Right forelimb (tissue), 1 donor: ENCODE measurements around the gene ITGB7.
"Not testable (repeated sequence)": the region's sequence is repeated elsewhere in the genome, so short reads cannot be mapped to it uniquely, and the experiment has no call there.

Experiments
- DNase-seq: peaks from one replicate; pipeline ENCODE4 v3.0.0-alpha.2; 2018

ITGB7 gene

DNA sequence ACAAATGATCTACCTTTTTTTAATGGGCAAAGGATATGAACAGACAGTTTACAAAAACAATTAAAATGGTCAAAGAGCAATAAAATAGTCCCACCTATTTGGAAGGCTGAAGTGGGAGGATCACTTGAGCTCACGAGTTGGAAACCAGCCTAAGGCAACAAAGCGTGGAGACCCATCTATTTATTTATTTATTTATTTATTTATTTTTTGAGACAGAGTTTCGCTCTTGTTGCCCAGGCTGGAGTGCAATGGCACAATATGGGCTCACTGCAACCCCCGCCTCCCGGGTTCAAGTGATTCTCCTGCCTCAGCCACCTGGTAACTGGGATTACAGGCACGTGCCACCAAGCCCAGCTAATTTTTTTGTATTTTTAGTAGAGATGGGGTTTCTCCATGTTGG lies 29.6 kb downstream of the ITGB7 start:
- DNase-seq: not testable (repeated sequence)

DNA sequence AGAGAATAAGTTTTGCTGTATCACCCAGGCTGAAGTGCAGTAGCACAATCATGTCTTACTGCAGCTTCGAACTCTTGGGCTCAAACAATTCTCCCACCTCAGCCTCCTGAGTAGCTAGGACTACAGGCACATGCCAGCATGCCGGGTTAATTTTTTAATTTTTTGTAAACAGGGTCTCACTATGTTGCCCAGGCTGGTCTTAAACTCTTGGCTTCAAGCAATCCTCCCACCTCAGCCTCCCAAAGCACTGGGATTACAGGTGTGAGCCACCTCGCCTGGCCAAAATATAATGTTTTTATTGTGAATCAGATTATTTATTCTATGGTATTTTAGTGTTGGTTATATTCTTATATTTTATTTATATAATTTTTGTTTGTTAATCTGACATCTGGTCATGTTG lies 30.3 kb downstream of the ITGB7 start:
- DNase-seq: no peak

DNA sequence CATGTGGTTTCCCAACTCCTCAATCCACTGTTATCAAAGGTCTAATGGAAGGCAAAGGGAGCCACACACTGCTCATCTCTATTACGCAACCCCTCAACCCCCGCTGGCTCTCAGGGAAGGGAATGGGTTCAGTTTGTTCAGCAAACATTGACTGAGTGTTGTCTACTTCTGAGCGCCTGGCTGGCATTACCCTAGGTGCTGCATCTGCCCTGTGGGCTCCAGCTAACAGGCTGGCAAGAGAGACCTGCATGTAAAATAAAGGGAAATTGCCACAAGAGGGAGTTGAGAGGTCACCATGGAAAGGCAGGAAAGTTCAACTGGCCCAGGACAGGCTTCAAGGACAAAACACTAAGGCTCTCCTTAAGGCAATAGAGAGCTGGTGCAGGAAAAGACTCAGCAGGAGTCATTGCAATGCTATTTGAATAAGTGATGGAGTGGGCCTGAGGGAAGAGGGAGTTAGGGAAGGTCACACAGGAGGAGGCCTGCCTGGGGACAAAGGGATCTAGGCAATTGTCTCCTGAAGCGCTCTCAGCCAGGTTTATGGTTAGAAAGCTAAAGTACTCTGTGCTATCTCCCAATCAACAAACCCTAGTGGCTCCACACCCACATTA lies 32.1 kb downstream of the ITGB7 start:
- no peak for DNase-seq

GRCh38 chr12:53173085-53173715 lies 33.9 kb downstream of the ITGB7 start:
- no peak for DNase-seq

GRCh38 chr12:53172352-53172751 lies 34.7 kb downstream of the ITGB7 start:
- no peak for DNase-seq

DNA sequence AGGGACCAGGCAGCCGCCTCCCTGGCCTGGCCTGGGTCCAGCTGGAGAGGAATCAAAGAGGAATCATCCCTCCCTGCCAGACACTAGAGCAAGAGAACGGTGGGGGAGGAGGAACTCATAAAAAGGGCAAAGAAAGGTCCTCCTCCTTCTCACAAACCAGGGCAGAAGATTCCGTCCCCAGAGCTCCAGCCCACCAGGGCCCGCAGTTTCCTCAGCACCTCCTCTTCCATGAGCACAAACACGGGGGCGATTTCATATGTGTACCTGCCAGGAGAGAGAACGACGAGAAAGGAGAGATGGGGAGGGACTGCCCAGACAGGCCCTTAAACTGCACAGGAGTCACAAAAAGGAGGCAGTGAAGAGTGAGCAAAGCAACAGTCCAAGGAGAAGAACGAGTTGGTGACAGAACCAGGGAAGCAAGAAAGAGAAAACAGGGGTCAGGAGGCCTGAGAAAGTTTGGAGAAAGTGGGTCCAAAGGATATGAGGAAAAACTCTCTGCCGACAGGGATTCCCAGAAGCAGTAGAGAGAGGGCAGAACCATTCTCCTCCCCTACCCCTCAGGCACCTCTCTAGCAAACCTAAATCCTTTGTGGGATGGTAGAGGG lies 35.2 kb downstream of the ITGB7 start:
- no peak for DNase-seq

GRCh38 chr12:53170876-53171724 lies 36.0 kb downstream of the ITGB7 start:
- no peak for DNase-seq

- DNase-seq: no peak
Observed at GRCh38 chr12:53170215-53170614, 36.8 kb downstream of the ITGB7 start.

DNA sequence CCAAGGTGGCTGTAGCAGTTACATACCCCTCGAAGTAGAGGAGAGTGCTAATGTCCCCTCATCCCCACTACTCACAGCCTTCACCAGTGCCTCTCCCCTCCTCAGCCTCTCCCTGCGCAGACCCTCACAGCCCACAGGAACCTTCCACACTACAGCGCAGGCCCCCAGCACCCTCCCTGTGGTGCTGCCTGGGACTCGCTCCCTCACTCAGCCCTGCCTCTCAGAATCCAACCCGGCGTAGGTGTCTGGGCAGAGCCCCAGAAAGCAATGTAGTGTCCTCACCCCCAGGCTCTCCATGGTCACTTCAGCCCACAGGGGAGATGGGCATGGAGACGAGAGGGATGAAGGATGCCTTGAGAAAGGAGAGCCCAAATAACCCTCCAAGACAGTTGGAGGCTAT lies 37.4 kb downstream of the ITGB7 start:
- no peak for DNase-seq

DNA sequence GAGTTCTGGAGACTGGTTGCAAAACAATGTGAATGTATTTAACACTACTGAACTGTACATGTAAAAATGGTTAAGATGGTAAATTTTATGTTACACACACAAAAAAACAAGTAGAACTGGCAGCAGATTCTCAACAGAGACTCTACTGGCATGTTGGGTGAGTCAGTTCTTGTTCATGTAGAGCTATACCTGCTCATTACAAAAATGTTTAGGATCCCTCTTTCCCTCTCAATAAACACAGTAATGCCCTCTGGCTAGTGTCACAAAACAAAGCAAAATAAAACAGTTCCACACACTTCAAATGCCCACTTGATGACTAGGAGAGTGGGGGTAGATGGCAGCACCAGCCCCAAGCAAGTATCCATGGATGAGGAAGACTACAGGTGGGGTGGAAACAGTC lies 40.2 kb downstream of the ITGB7 start:
- DNase-seq: no peak

DNA sequence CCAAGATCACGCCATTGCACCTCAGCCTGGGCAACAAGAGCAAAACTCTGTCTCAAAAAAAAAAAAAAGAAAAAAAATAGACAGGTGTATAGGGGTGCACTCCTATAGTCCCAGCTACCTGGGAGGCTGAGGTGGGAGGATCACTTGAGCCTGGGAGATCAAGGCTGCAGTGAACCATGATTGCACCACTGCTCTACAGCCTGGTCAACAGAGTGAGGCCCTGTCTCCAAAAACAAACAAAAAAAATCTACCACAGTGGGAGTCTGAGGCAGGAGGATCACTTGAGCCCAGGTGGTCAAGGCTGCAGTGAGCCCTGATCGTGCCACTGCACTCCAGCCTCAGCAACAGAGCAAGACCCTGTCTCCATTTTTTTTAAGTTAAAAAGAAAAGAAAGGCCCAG lies 44.0 kb downstream of the ITGB7 start:
- not testable (repeated sequence) for DNase-seq

DNA sequence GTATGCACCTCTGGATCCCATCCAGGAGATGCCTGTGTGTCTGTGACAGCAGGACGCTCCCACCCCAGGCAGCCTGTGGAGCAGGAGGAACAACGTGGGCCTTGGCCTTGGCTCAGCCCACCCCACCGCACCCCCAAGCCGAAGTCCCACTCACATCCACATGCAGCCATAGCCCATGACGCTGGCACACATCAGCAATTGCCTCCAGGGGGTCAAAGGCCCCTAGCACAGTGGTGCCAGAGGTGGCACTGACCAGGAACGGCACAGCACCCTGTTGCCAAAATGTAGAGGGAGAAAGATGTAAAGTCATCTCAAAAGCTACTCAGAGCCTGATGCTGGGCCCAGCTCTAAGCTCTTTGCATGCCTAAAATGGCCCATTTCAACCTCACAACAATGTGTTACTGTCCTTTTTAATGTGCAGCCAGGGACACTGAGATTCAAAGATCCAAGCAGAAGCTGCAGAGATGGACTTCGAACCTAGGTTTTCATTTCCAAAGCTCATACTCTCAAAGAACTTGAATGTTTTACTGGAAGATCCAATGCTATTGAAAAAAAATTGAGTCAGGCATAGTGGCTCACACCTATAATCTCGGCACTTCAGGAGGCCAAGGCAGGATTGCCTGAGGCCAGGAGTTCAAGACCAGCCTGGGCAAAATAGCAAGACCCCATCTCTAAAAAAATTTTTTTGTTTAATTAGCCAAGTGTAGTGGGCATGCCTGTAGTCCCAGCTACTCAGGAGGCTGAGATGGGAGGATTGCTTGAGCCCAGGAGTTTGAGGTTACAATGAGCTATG lies 45.7 kb downstream of the ITGB7 start:
- no peak for DNase-seq

GRCh38 chr12:53160673-53161072 lies 46.4 kb downstream of the ITGB7 start:
- no peak for DNase-seq

DNA sequence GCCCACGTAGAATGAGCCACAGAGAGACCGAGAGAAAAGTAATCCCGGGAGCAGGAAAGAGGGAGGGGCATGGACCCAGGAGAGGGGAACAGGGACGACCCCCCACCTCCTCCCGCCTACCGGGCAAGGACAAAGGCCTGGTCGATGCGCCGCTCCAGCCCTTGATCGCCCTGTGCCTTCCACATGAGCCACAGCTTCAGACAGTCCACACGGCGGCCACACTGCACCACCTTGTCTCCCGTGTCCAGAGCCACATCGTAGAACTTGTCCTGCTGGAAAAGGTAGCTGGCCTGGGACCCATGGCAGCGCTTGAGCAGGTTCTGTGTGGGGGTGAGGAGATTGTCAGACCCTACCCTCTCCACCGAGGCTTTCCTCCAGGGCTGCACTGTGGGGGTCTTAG lies 47.1 kb downstream of the ITGB7 start:
- DNase-seq: no peak

- DNase-seq: peak; percentile 85
Observed at GRCh38 chr12:53159195-53159839, 47.7 kb downstream of the ITGB7 start.

DNA sequence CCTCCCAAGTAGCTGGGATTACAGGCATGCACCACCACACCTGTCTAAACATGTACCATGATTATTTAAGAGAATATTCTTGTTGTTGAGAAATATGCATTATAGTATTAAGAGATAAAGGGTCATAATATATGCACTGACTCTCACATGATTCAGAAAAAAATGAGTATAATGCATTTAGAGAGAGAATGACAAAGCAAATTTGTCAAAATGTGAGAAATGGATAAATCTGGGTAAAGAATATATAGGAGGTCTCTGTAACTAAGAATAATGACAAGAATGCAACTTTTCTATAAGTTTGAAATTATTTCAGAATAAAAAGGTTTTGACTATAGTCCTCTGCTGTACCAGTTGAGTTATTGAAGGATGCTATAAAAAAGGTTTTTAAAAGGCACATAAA lies 54.7 kb downstream of the ITGB7 start:
- no peak for DNase-seq

GRCh38 chr12:53151039-53151438 lies 56.0 kb downstream of the ITGB7 start:
- DNase-seq: no peak

GRCh38 chr12:53147653-53148052 lies 59.4 kb downstream of the ITGB7 start:
- no peak for DNase-seq

DNA sequence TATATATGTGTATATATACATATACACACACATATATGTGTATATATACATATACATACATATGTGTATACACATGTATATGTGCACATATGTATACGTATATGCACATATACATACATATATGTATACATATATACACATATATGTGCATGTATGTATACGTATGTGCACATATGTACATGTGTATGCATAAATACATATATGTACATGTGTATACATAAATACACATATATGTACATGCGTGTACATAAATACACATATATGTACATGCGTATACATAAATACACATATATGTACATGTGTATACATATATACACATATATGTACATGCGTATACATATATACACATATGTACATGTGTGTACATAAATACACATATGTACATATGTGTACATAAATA lies 59.9 kb downstream of the ITGB7 start:
- no peak for DNase-seq

GRCh38 chr12:53145383-53146260 lies 61.4 kb downstream of the ITGB7 start:
- DNase-seq: no peak

- no peak for DNase-seq
Observed at GRCh38 chr12:53143355-53143754, 63.7 kb downstream of the ITGB7 start.
